Mucosa of descending colon (tissue), 3 donors: ENCODE measurements around the gene CLDN2. TPM values are rescaled to one million over a fixed set of nuclear protein-coding genes. Genes with fewer than 3 reads are reported as not detected.

ENCODE experiments used
- ATAC-seq: fragments of 200-7000 bp; cut with Tn5 transposase; one replicate; pipeline ENCODE4 v1.9.1; 2020; ENCODE audit warnings: mild to moderate bottlenecking, moderate library complexity
- DNase-seq, 3 donors: peaks; one replicate each; pipeline ENCODE4 v3.0.0-alpha.2; 2020
- H3K36me3 ChIP-seq: fragments of 200-600 bp; one replicate; pipeline ENCODE4 v1.8.0; 2021; ENCODE audit warnings: low read depth, mild to moderate bottlenecking
- H3K4me1 ChIP-seq: fragments of 200-600 bp; one replicate; pipeline ENCODE4 v1.8.0; 2021; ENCODE audit warnings: low read depth, mild to moderate bottlenecking
- H3K4me3 ChIP-seq: fragments of 200-600 bp; one replicate; pipeline ENCODE4 v1.8.0; 2021; ENCODE audit warnings: mild to moderate bottlenecking
- H3K9me3 ChIP-seq: fragments of 200-600 bp; one replicate; pipeline ENCODE4 v1.8.0; 2021; ENCODE audit warnings: mild to moderate bottlenecking
- intact Hi-C, 2 donors: fragments of 100-400 bp; cut with DNase I in 1 of 2; cut with micrococcal nuclease in 1 of 2; formaldehyde crosslinking; loops; one replicate each; pipeline versions ENCODE4 v1.11.0 to v1.11.1; 2022; cut with DNase I, micrococcal nuclease
- total RNA-seq, 3 donors: library from RNA; stranded (reverse); fragmentation: NEBNext Ultra II Directional in 2 of 3; extraction: Animal tissue kit (Norgen Biotek cat#: 25700) in 2 of 3; gene quantifications; one replicate each; pipeline versions ENCODE4 v1.2.1 to v1.2.4, GENCODE V29; 2021 to 2023
- TF ChIP-seq, protein P1 (sequence below): fragments of 200-600 bp; IDR thresholded peaks from one replicate; pipeline ENCODE4 v1.8.0; 2022; ENCODE audit warnings: antibody characterized with exemption, mild to moderate bottlenecking
- donor health status: DM: no; HTN: no; CAD: no; lungs with moderate emphysema.
- donor health status: DM: no; HTN: no; CAD: no.
- donor health status: DM: no; HTN: yes; CAD: no.

The CLDN2 gene
- total RNA-seq, 3 donors from 2014 or later, result 0.09 to 0.70 (median 0.22) TPM

DNA sequence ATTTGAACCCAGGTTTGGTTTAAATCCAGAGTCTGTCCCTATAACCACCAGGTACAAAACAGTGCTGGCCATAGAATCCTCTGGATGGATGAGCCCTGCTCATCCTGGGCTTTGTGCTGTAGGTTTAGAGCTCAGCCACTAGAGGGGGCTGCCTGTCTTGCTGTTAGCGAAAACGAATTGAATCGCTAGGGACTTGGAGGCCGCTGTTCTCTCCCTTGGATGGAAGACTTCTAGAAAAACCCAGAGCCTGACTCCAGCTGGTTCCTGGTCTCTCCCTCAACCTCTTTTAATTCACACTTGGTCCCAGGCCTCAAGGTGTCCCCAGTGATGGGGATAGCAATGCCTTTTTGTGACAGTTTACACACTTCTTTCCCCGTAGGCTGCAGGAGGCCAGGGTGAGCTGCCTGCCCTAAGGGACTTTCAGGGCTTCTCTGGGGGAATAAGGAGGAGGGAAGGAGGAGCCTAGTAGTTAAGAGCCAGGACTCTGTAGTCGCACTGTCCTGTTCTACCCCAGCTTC lies 25.8 kb upstream of the CLDN2 start:
- Histone ChIP-seq H3K4me1 (no peaks in the 10 kb centered on the region), H3K36me3 (no peaks in the 10 kb centered on the region), H3K4me3 (no peak overlapping the region), H3K9me3 (no peaks in the 10 kb centered on the region)
- peak in 2 of 3 donors; percentile 38 to 42 for DNase-seq
- peak; percentile 86 for ATAC-seq
- TF ChIP-seq, protein P1, sequence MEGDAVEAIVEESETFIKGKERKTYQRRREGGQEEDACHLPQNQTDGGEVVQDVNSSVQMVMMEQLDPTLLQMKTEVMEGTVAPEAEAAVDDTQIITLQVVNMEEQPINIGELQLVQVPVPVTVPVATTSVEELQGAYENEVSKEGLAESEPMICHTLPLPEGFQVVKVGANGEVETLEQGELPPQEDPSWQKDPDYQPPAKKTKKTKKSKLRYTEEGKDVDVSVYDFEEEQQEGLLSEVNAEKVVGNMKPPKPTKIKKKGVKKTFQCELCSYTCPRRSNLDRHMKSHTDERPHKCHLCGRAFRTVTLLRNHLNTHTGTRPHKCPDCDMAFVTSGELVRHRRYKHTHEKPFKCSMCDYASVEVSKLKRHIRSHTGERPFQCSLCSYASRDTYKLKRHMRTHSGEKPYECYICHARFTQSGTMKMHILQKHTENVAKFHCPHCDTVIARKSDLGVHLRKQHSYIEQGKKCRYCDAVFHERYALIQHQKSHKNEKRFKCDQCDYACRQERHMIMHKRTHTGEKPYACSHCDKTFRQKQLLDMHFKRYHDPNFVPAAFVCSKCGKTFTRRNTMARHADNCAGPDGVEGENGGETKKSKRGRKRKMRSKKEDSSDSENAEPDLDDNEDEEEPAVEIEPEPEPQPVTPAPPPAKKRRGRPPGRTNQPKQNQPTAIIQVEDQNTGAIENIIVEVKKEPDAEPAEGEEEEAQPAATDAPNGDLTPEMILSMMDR, result peak; percentile 45
- intact Hi-C loops, result no loop called here

DNA sequence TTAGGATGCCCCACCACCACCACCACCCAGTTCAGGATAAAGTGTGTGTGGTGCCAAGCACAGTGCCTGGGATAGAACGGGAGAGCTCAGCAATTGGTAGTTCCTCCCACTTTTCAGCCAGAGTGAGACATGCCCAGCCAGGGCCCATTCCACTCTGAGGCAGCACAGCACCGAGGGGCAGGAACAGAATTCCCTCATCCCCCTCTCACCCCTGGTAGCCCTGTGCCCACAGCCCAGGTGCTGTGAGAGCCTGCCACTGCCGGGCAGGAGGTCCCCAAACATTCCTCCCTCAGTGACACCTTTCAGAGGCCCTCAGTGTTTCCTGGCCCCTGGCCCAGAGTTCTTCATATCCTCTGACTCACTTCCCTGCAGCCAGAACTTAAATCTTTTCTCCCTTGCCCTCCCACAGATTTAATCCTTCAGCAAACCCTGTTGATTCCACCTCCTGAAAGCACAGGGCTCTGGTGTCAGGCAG lies 25.2 kb upstream of the CLDN2 start:
- no peak for DNase-seq
- intact Hi-C loops, result loop anchor here in 1 of 2 donors (5.0 kb wide), 1 partner anchor 57 kb away; no protein-coding TSS in a partner anchor
- Histone ChIP-seq H3K36me3 (no peaks in the 10 kb centered on the region), H3K4me3 (no peak overlapping the region), H3K9me3 (no peaks in the 10 kb centered on the region), H3K4me1 (no peaks in the 10 kb centered on the region)
- ATAC-seq, result no peak
- TF ChIP-seq, protein P1, result no peak

DNA sequence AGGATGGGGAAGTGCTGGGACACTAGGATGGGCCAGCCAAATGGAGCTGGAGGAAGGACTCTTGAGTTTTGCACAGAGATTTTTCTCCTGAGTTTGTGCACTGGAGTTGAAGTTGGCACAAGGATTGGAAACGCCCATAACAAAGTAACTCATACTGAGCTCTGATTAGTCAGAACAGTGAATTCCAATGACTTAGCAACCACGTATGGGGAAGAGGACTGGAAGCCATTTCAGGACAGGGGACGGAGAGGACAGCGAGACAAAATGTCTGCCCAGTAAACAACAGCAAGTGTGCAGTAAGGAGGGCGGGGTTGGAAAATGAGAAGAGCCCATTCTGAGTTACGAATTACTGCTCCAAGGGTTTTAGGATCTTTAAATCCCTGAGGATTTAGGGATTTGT lies 22.9 kb upstream of the CLDN2 start:
- no peaks in the 10 kb centered on the region for H3K36me3 ChIP-seq
- no peak overlapping the region for H3K4me3 ChIP-seq
- ATAC-seq (no peak), DNase-seq (no peak)
- H3K9me3 ChIP-seq, result no peaks in the 10 kb centered on the region
- no peaks in the 10 kb centered on the region for H3K4me1 ChIP-seq
- intact Hi-C loops, result loop anchor here in 1 of 2 donors (5.0 kb wide), 1 partner anchor 55 kb away; no protein-coding TSS in a partner anchor
- TF ChIP-seq, protein P1, result no peak

DNA sequence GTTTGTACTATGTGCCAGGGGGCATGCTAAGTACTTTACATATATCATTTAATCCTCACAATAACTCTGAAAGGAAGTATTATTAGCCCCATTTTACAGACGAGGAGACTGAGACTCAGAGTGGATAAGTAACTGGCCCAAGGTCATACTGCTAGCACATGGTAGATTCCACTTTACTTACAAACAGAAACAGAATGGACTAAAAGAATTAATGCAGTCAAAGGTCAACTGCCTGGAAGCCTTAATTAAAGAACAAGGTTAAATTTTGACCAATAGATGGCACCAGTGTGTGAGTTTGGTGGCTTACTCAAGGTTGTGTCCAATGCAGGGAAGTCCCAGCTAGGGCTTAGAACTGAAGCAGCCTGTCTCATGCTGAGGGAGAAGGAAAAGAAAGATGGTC lies 21.7 kb upstream of the CLDN2 start:
- DNase-seq, result peak in 1 of 3 donors; percentile 16
- intact Hi-C loops, result loop anchor here in 1 of 2 donors (5.0 kb wide), 1 partner anchor 54 kb away; no protein-coding TSS in a partner anchor
- Histone ChIP-seq H3K9me3 (no peaks in the 10 kb centered on the region), H3K4me1 (no peaks in the 10 kb centered on the region), H3K36me3 (no peaks in the 10 kb centered on the region), H3K4me3 (no peak overlapping the region)
- ATAC-seq, result peak; percentile 75
- TF ChIP-seq, protein P1, result no peak

DNA sequence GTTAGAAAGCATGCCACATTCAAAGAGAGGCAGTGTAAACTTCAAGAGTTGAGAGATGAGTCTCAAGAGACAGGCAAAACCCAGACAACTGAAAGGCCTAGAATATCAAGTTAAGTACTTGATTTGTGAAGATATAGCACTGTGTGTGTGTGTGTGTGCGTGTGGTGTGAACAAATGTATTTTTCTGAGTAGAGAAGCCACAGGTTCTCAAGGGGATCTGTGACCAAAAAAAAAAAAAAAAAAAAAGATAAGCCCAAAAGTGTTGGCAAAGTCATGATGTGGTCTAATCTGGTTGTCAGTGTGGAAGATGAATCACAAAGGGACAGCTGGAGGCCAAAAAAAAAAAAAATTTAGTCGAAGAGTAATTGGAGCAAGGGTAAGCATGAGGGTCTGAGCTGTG lies 20.9 kb upstream of the CLDN2 start:
- H3K9me3 ChIP-seq, result no peaks in the 10 kb centered on the region
- TF ChIP-seq, protein P1, result no peak
- intact Hi-C loops, result loop anchor here in 1 of 2 donors (5.0 kb wide), 1 partner anchor 53 kb away; no protein-coding TSS in a partner anchor
- DNase-seq (no peak), ATAC-seq (no peak)
- H3K36me3 ChIP-seq, result no peaks in the 10 kb centered on the region
- H3K4me1 ChIP-seq, result no peaks in the 10 kb centered on the region
- no peak overlapping the region for H3K4me3 ChIP-seq
